Small intestine (tissue), 7 donors: ENCODE measurements around the gene ELAVL2. TPM values are rescaled to one million over a fixed set of nuclear protein-coding genes. Genes with fewer than 3 reads are reported as not detected.
"Not testable (repeated sequence)": the region's sequence is repeated elsewhere in the genome, so short reads cannot be mapped to it uniquely, and the experiment has no call there.

Experiments
- DNase-seq, 2 donors: peaks; one replicate each; pipeline versions ENCODE4 v3.0.0 to v3.0.0-alpha.2; 2013
- FAIRE-seq: peaks from 2 replicates; lab custom pipeline; 2012; peaks lifted over from hg19 to GRCh38; lab: Jason Lieb, UNC
- H3K27ac ChIP-seq, 3 donors: one replicate each; pipeline ENCODE4 v1.5.1; 2013; ENCODE audit warnings: low read length in 2 of 3, mild to moderate bottlenecking in 2 of 3, control low read depth in 1 of 3, inconsistent platforms in 1 of 3, low read depth in 1 of 3, moderate library complexity in 1 of 3
- H3K27me3 ChIP-seq, 3 donors: one replicate each; pipeline ENCODE4 v1.6.1; 2013; ENCODE audit warnings: low read length in 3 of 3, inconsistent platforms in 1 of 3; ENCODE audit not compliant: control insufficient read depth in 3 of 3, insufficient read depth in 3 of 3
- H3K36me3 ChIP-seq, 3 donors: one replicate each; pipeline ENCODE4 v1.6.1; 2013; ENCODE audit warnings: low read length in 3 of 3, inconsistent platforms in 1 of 3, low read depth in 1 of 3, mild to moderate bottlenecking in 1 of 3, moderate library complexity in 1 of 3; ENCODE audit not compliant: control insufficient read depth in 3 of 3, insufficient read depth in 2 of 3
- H3K4me1 ChIP-seq, 3 donors: one replicate each; pipeline ENCODE4 v1.6.1; 2013; ENCODE audit warnings: low read length in 2 of 3, inconsistent platforms in 1 of 3, low read depth in 1 of 3, mild to moderate bottlenecking in 1 of 3, moderate library complexity in 1 of 3; ENCODE audit not compliant: control insufficient read depth in 3 of 3, insufficient read depth in 2 of 3
- H3K4me3 ChIP-seq, 3 donors: one replicate each; pipeline ENCODE4 v1.5.1; 2013; ENCODE audit warnings: low read length in 3 of 3, control low read depth in 1 of 3, inconsistent platforms in 1 of 3, low read depth in 1 of 3, mild to moderate bottlenecking in 1 of 3, moderate library complexity in 1 of 3
- H3K9me3 ChIP-seq, 2 donors: one replicate each; pipeline ENCODE4 v1.6.1; 2013; ENCODE audit warnings: low read depth in 1 of 2, low read length in 1 of 2; ENCODE audit not compliant: control insufficient read depth in 2 of 2, insufficient read depth in 1 of 2
- WGBS, 3 donors: extraction: QIAGEN DNeasy Blood & Tissue Kit; methylation state at CpG; one replicate each; pipeline ENCODE4 v1.1.7; 2013; 5-methylcytosine and 5-hydroxymethylcytosine counted together
- polyA plus RNA-seq, 4 donors: library from polyadenylated mRNA; stranded (reverse) in 3 of 4; unstranded in 1 of 4; fragments of 200-250 nt in 3 of 4; fragments of 120-200 nt in 1 of 4; gene quantifications; one replicate each; pipeline versions ENCODE4 v1.2.1 to v1.2.3, GENCODE V29; 2013
- donor health status: healthy with polysubstance abuse.
- donor health status: control.
- donor health status: control.
- donor health status: Bipolar disorder and iron deficiency.
- donor health status: healthy.

Gene ELAVL2
- polyA plus RNA-seq, 4 donors, result 0.27 to 0.30 TPM; not detected in 2

DNA sequence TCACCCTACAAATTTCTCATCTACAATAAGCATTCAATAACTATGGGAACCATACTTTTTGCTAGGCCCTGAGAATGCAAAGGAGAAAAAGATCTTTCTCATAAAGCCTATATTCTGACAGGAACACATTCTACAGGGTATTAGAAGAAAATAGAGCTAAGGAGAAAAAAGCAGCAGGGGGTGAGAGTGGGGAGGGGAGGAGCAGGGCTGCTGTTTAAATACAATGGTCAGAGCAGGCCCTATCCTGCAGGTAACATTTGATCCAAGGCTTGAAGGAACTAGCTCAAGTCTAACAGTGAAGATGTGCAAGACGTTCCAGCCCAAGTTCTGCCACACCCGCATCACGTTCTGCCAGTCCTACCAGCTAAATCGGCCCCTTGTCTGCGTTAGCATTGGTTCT lies 89.7 kb downstream of the ELAVL2 start:
- Histone ChIP-seq H3K27me3 (no peaks in the 10 kb centered on the region), H3K36me3 (no peaks in the 10 kb centered on the region), H3K27ac (no peak overlapping the region), H3K4me3 (no peak overlapping the region), H3K9me3 (no peaks in the 10 kb centered on the region), H3K4me1 (no peaks in the 10 kb centered on the region)
- WGBS, 3 donors, result 77 to 87% (median 84%) methylated on average over 5 of the region's 5 CpGs
- no peak for FAIRE-seq
- DNase-seq, result no peak

DNA sequence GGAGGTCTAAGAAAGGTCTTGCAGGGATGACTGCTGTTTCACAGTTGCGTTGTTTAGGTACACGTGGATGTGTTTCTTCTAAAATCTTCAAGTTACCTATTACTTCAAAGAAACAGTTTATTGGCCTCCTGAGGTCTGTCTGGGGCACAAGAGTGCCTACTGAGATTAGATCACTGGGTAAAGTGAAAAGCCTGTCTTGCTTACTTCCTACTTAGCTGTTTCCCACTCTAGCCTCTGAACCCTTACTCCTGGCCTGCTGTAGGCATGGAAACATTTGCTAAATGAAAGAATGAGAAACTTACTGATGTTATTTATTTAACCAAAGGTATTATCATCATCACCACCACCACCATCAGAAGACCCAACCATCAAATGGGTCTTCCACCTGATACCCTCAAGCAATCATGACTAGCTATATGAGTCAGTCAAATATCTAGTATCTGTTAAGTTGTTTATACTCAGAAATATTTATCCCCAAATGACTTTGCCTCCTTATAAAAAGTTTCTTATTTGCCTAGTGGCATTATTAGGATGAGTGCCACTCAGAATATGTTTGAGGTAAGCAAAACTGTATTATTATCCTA lies 92.5 kb downstream of the ELAVL2 start:
- 77 to 82% (median 79%) methylated on average over 2 of the region's 2 CpGs for WGBS, 3 donors
- Histone ChIP-seq H3K36me3 (no peaks in the 10 kb centered on the region), H3K4me1 (no peaks in the 10 kb centered on the region), H3K4me3 (no peak overlapping the region), H3K27ac (no peak overlapping the region), H3K27me3 (no peaks in the 10 kb centered on the region), H3K9me3 (no peaks in the 10 kb centered on the region)
- FAIRE-seq (no peak), DNase-seq (no peak)

DNA sequence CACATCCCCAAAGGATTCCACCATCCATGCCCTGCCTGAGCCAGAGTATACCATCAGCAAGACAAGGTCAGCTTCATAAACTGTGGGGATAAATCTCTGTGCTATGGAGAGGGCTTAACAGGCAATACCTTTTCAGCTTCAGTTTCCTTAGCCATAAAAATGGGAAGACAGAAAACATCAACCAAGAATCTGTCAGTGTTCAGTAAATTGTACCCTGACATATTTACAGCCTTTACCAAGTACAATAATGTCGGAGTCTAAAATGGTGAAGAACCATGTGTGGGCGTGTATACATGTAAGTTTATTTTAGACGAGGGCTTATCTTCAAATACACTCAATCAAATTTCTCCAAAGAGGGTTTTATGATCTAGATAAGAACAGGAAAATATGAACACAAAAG lies 94.7 kb downstream of the ELAVL2 start:
- no peaks in the 10 kb centered on the region for H3K4me1 ChIP-seq
- no peaks in the 10 kb centered on the region for H3K9me3 ChIP-seq
- no peak overlapping the region for H3K27ac ChIP-seq
- DNase-seq, result no peak
- H3K4me3 ChIP-seq, result no peak overlapping the region
- 35 to 60% (median 44%) methylated on average over 3 of the region's 3 CpGs for WGBS, 3 donors
- no peaks in the 10 kb centered on the region for H3K27me3 ChIP-seq
- no peaks in the 10 kb centered on the region for H3K36me3 ChIP-seq
- FAIRE-seq, result no peak

DNA sequence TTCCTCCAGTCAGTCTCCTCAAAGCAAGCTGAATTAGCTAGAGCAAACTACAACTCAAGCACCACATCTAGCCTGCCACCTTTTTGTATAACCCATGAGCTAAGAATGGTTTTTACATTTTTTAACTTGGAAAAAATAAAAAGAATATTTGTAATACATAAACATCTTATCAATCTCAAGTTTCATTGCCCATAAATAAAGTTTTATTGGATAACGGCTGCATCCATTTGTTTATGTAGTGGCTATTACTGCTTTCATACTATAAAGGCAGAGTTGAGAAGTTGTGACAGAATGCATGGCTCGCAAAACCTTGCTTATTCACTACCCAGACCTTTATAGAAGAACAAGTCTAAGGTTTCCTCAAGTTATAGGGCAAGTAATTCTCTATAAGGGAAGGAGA lies 95.7 kb downstream of the ELAVL2 start:
- 75 to 78% (median 75%) methylated on average over 2 of the region's 2 CpGs for WGBS, 3 donors
- H3K27me3 ChIP-seq, result no peaks in the 10 kb centered on the region
- H3K4me3 ChIP-seq, result no peak overlapping the region
- H3K27ac ChIP-seq, result no peak overlapping the region
- DNase-seq, result no peak
- H3K36me3 ChIP-seq, result no peaks in the 10 kb centered on the region
- no peaks in the 10 kb centered on the region for H3K9me3 ChIP-seq
- no peak for FAIRE-seq
- H3K4me1 ChIP-seq, result no peaks in the 10 kb centered on the region

DNA sequence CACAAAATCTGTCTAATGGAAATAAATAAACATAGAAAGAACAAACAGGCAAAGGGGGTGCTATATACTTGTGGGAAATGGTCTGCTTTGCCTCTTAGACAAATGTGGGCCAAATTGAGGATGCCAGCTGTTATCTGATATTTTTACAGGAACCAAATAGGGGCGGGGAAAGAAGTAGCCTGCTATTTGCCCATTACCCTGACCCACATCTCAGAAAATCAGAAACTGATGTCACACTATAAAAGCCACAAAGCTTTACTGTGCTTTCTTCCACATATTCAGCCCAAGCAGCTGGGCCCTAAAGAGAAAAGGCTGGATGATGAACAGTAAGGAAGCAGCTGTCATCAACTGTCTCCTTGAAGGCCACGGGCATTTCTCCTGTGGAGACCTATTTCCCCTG lies 97.3 kb downstream of the ELAVL2 start:
- no peaks in the 10 kb centered on the region for H3K36me3 ChIP-seq
- no peaks in the 10 kb centered on the region for H3K4me1 ChIP-seq
- no peak for DNase-seq
- FAIRE-seq, result no peak
- no peak overlapping the region for H3K4me3 ChIP-seq
- H3K9me3 ChIP-seq, result no peaks in the 10 kb centered on the region
- WGBS, 3 donors, result 65 to 81% (median 74%) methylated on average over 2 of the region's 2 CpGs
- no peak overlapping the region for H3K27ac ChIP-seq
- H3K27me3 ChIP-seq, result no peaks in the 10 kb centered on the region

DNA sequence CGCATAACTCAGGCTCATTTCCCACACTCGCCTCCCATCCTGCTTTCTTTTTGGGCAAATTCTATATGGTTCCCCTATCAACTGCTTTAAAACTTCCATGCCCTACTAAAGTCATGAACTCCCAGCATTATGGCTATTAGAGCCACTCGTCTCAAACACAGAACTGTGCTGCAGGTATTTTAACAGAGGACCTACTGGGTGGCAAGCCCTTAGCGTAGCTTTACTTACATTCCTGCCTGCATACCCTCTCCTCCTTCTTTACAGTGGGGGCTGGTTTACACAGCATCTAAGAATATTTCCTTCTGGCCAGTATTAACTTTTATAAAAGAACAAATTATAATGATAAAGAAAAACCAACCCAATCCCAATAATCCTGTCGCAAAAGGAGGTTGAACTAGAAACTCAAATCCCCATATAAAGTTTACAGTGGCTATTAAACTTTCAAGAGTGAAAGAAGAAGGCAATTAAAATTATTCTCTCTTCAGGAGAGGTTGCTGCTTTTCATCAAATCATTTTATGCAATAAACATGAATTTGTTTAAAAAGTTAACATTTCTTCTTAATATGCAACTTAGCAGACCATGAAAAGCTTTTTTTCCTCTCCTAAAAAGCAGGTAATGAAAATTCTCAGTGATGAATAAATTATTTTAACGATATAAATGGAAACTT lies 100.6 kb downstream of the ELAVL2 start:
- WGBS, 3 donors, result 80 to 86% (median 85%) methylated on average over 6 of the region's 6 CpGs
- no peaks in the 10 kb centered on the region for H3K36me3 ChIP-seq
- DNase-seq, result no peak
- H3K4me3 ChIP-seq, result no peak overlapping the region
- H3K27me3 ChIP-seq, result no peaks in the 10 kb centered on the region
- no peak for FAIRE-seq
- H3K9me3 ChIP-seq, result no peaks in the 10 kb centered on the region
- no peak overlapping the region for H3K27ac ChIP-seq
- no peaks in the 10 kb centered on the region for H3K4me1 ChIP-seq

DNA sequence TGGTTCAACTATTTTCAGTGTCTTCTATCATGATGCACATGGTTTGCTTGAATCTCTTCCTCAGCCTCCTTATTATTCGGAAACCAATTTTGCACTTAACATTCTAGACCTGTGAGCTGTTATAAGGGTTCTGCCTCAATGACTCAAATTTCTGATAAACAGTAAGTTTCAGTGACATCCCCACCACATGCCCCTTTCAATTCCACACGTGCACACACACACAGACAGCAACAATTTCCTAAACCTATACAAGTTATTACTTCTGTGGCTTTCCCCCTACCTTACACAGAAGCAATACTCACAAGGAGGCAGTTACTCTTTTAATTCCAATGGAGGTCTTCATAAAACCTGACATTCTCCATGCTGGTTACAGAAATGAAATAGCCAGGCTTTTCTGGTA lies 102.4 kb downstream of the ELAVL2 start:
- no peaks in the 10 kb centered on the region for H3K27me3 ChIP-seq
- H3K4me3 ChIP-seq, result no peak overlapping the region
- H3K9me3 ChIP-seq, result no peaks in the 10 kb centered on the region
- no peak overlapping the region for H3K27ac ChIP-seq
- DNase-seq (no peak), FAIRE-seq (no peak)
- 73 to 88% (median 81%) methylated on average over 2 of the region's 2 CpGs for WGBS, 3 donors
- H3K4me1 ChIP-seq, result no peaks in the 10 kb centered on the region
- H3K36me3 ChIP-seq, result no peaks in the 10 kb centered on the region

DNA sequence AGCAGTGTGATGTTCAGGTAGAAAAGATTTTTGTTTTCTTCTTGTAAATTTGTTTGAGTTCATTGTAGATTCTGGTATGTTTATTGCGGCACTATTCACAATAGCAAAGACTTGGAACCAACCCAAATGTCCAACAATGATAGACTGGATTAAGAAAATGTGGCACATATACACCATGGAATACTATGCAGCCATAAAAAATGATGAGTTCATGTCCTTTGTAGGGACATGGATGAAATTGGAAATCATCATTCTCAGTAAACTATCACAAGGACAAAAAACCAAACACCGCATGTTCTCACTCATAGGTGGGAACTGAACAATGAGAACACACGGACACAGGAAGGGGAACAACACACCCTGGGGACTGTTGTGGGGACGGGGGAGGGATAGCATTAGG lies 103.0 kb downstream of the ELAVL2 start:
- not testable (repeated sequence) for H3K36me3 ChIP-seq, H3K4me3 ChIP-seq, H3K27ac ChIP-seq, DNase-seq, H3K4me1 ChIP-seq, FAIRE-seq, H3K27me3 ChIP-seq, H3K9me3 ChIP-seq
- 77 to 92% (median 79%) methylated on average over 3 to 4 of the region's 4 CpGs for WGBS, 3 donors

DNA sequence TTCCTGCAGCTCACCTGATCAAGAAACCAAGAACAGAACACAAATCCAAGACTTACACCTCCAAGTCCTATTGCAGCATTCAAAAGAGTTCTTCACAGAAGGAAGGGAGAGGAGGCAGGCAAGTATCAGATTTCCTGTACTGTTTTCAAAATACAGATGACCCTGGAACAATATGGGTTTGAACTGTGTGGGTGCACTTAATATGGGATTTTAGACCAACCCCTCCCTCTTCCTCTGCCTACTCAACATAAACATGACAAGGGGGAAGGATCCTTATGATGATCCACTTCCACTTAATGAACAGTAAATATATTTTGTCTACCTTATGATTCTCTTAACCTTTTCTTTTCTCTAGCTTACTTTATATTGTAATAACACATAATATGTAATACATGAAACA lies 104.6 kb downstream of the ELAVL2 start:
- Histone ChIP-seq H3K27me3 (no peaks in the 10 kb centered on the region), H3K4me3 (no peak overlapping the region), H3K4me1 (no peaks in the 10 kb centered on the region), H3K36me3 (no peaks in the 10 kb centered on the region), H3K27ac (no peak overlapping the region), H3K9me3 (peaks cover 0 to 1% of the 10 kb centered on the region in 2 donors)
- no peak for DNase-seq
- FAIRE-seq, result no peak
